ENCODE data around the gene PTPRD.

PTPRD gene

GRCh38 chr9:10232352-10232930, 380.4 kb downstream of the PTPRD start:
- POLR2A ChIA-PET, result no interaction called here
- no peak for DNase-seq (ENCODE audit: extremely low spot score)
- no peak for TF ChIP-seq CTCF (IDR thresholded peaks at IDR 0.05; ENCODE audit: control extremely low read depth, extremely low read depth, low read depth, missing control alignments)
- CTCF ChIA-PET, result interaction anchor here (1.3 kb wide), 1 partner anchor 17 kb away, joined by 3 read pairs; no protein-coding TSS in a partner anchor

- no peak for DNase-seq (ENCODE audit: extremely low spot score)
- CTCF ChIA-PET, result interaction anchor here (1.8 kb wide), 1 partner anchor 11 kb away, joined by 4 read pairs; no protein-coding TSS in a partner anchor
- TF ChIP-seq CTCF (IDR thresholded peaks at IDR 0.05; ENCODE audit: control extremely low read depth, extremely low read depth, low read depth, missing control alignments), result no peak
- POLR2A ChIA-PET, result no interaction called here
Measured at GRCh38 chr9:10230512-10230911, 382.3 kb downstream of the PTPRD start.

GRCh38 chr9:10228082-10228481, 384.7 kb downstream of the PTPRD start:
- DNase-seq (ENCODE audit: extremely low spot score), result no peak
- POLR2A ChIA-PET, result no interaction called here
- TF ChIP-seq CTCF (IDR thresholded peaks at IDR 0.05; ENCODE audit: control extremely low read depth, extremely low read depth, low read depth, missing control alignments), result no peak
- CTCF ChIA-PET, result interaction anchor here (1.6 kb wide), 1 partner anchor 11 kb away, joined by 5 read pairs; no protein-coding TSS in a partner anchor

GRCh38 chr9:10226996-10227395, 385.8 kb downstream of the PTPRD start:
- CTCF ChIA-PET, result interaction anchor here (2.1 kb wide), 1 partner anchor 12 kb away, joined by 6 read pairs; no protein-coding TSS in a partner anchor

GRCh38 chr9:10212702-10213101, 400.1 kb downstream of the PTPRD start:
- POLR2A ChIA-PET, result no interaction called here
- no peak for DNase-seq (ENCODE audit: extremely low spot score)

More at GRCh38 chr9:10226996-10227395, 385.8 kb downstream of the PTPRD start:
- POLR2A ChIA-PET, result no interaction called here
- no peak for TF ChIP-seq CTCF (IDR thresholded peaks at IDR 0.05; ENCODE audit: control extremely low read depth, extremely low read depth, low read depth, missing control alignments)
- no peak for DNase-seq (ENCODE audit: extremely low spot score)

GRCh38 chr9:10208691-10209069, 404.1 kb downstream of the PTPRD start:
- CTCF ChIA-PET, result interaction anchor here (1.0 to 1.1 kb wide), 2 partner anchors 16 to 19 kb away, joined by 3 to 4 read pairs; no protein-coding TSS in a partner anchor
- no peak for DNase-seq (ENCODE audit: extremely low spot score)
- TF ChIP-seq CTCF (IDR thresholded peaks at IDR 0.05; ENCODE audit: control extremely low read depth, extremely low read depth, low read depth, missing control alignments), result no peak
- POLR2A ChIA-PET, result no interaction called here

More at GRCh38 chr9:10212702-10213101, 400.1 kb downstream of the PTPRD start:
- CTCF ChIA-PET, result interaction anchor here (1.3 kb wide), 1 partner anchor 22 kb away, joined by 3 read pairs; no protein-coding TSS in a partner anchor
- no peak for TF ChIP-seq CTCF (IDR thresholded peaks at IDR 0.05; ENCODE audit: control extremely low read depth, extremely low read depth, low read depth, missing control alignments)
